Fibroblast of the aortic adventitia (primary cell): ENCODE data around the gene ITGA1. TPM values are rescaled to one million over a fixed set of nuclear protein-coding genes. Genes with fewer than 3 reads are reported as not detected.

Experiments used
- DNase-seq: peaks from one replicate; pipeline ENCODE4 v3.0.0-alpha.2; 2010; ENCODE audit warnings: low read depth
- H3K4me3 ChIP-seq: 2 replicates; pipeline ENCODE4 v1.5.1; 2011; ENCODE audit warnings: low read depth, mild to moderate bottlenecking, control low read depth, low read length, moderate library complexity
- CTCF ChIP-seq: IDR thresholded peaks from 2 replicates; pipeline ENCODE4 v1.5.1; 2011; ENCODE audit warnings: mild to moderate bottlenecking, low read length, control low read depth, inconsistent platforms; ENCODE audit not compliant: insufficient read depth
- total RNA-seq: library from RNA; depleted of rRNA; stranded (reverse); fragments of >200 nt; gene quantifications from 2 replicates; pipeline ENCODE4 v1.2.3, GENCODE V29; 2012; ENCODE audit warnings: low replicate concordance

Gene ITGA1
- total RNA-seq, 1 donor = 4.2 TPM

- no peak for TF ChIP-seq CTCF
- no peak overlapping the region for H3K4me3 ChIP-seq
- DNase-seq = no peak
These were observed 16.7 kb downstream of the ITGA1 start for GRCh38 chr5:52804387-52804791.

GRCh38 chr5:52804981-52805380 lies 17.3 kb downstream of the ITGA1 start:
- no peak overlapping the region for H3K4me3 ChIP-seq
- DNase-seq = no peak
- TF ChIP-seq CTCF = no peak

GRCh38 chr5:52805615-52806014 lies 17.9 kb downstream of the ITGA1 start:
- no peak overlapping the region for H3K4me3 ChIP-seq
- TF ChIP-seq CTCF = no peak
- DNase-seq = no peak

- no peak for TF ChIP-seq CTCF
- no peak for DNase-seq
- no peak overlapping the region for H3K4me3 ChIP-seq
These were observed 19.3 kb downstream of the ITGA1 start for GRCh38 chr5:52807037-52807436.

GRCh38 chr5:52807723-52808122 lies 20.0 kb downstream of the ITGA1 start:
- no peak for TF ChIP-seq CTCF
- no peak for DNase-seq
- no peak overlapping the region for H3K4me3 ChIP-seq

- TF ChIP-seq CTCF = no peak
- no peak overlapping the region for H3K4me3 ChIP-seq
- no peak for DNase-seq
These were observed 20.7 kb downstream of the ITGA1 start for GRCh38 chr5:52808316-52808901.

GRCh38 chr5:52809884-52810283 lies 22.2 kb downstream of the ITGA1 start:
- no peak for TF ChIP-seq CTCF
- DNase-seq = peak; percentile 40
- no peak overlapping the region for H3K4me3 ChIP-seq
